NCI-H2107 treated with DMSO at 0.1 percent for 48 hours (cell line): ENCODE results near the gene YWHAH.
"Not testable (repeated sequence)": the region's sequence is repeated elsewhere in the genome, so short reads cannot be mapped to it uniquely, and the experiment has no call there.

Source experiments
- DNase-seq: peaks from one replicate; lab custom pipeline; 2025; ENCODE audit not compliant: unreplicated experiment; lab: John Stamatoyannopoulos, UW

Gene YWHAH

DNA sequence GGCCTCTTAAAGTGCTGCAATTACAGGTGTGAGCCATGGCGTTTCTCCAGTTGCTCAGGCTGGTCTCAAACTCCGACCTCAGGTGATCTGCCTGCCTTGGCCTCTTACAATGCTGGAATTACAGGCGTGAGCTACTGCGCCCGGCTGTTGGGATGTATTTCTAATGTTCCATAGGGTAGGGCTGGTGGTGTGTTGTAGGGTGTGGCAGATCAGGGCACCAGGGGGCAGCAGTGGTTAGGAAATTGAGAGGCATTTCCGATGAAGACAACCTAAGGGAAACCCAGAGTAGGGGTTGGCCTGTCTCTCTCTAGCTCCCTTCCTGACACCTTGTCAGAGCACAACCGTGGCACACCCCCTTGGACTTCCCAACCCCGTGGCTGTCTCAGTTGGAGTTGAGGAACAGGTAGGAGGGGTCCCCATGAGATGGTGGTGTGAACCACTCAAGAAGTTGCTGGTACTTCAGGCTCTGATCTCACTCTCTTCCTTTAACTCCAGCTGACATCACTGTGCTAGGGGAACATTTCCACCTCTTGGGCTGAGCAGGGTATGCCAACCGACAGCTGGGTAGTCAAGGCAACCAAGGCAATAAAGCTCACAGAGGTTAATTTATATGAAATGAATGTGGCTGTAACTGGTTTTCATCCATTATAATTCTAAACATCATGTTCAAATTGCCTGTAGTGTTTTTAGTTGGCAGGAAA is 33.0 kb downstream of the YWHAH start:
- DNase-seq = peak; percentile 49

DNA sequence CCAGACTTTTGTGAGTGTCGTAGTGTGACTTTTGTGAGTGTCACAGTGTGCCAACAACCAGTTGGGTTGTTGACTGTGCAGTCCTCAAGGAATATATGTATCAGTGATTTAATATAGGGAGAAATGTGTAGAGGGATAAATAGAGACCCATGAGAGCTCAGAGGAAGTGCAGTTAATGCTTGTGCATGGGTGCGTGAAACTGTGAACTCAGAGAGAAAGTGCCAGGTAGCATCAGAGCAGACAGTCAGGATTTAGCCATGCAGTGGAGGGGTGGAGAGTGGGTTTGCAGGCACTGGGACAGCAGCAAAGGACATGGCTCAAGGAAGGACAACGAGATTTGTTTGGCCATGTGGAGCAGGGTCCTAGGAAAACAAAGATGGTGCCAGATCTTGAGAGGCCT is 33.6 kb downstream of the YWHAH start:
- DNase-seq = no peak

DNA sequence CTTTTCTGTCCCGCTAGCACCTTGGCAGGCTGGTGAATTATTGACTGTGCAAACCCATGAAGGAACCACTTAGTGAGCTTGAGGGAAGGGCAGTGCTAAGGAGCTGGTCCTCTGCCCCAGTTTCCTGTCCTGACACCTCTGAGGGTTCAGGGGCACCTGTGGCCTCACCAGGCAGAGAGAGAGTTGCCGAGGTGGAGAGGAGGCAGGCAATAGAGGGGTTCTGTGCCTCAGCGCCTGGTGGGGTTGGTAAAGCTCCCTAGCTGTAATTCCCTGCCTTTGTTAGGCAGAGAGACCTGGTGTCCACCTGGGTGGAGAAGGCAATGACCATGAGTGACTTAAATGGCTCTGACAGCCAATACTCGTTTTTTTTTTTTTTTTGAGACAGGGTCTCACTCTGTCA is 36.3 kb downstream of the YWHAH start:
- no peak for DNase-seq

DNA sequence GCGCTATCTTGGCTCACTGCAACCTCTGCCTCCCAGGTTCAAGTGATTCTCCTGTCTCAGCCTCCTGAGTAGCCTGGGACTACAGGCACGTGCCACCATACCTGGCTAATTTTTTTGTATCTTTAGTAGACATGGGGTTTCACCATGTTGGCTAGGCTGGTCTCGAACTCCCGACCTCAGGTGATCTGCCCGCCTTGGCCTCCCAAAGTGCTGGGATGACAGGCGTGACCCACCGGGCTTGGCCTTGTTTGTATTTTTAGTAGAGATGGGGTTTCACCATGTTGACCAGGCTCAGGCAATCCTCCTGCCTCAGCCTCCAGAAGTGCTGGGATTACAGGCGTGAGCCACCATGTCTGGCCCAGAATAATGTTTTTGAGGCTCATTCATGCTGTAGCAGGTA is 37.6 kb downstream of the YWHAH start:
- not testable (repeated sequence) for DNase-seq

DNA sequence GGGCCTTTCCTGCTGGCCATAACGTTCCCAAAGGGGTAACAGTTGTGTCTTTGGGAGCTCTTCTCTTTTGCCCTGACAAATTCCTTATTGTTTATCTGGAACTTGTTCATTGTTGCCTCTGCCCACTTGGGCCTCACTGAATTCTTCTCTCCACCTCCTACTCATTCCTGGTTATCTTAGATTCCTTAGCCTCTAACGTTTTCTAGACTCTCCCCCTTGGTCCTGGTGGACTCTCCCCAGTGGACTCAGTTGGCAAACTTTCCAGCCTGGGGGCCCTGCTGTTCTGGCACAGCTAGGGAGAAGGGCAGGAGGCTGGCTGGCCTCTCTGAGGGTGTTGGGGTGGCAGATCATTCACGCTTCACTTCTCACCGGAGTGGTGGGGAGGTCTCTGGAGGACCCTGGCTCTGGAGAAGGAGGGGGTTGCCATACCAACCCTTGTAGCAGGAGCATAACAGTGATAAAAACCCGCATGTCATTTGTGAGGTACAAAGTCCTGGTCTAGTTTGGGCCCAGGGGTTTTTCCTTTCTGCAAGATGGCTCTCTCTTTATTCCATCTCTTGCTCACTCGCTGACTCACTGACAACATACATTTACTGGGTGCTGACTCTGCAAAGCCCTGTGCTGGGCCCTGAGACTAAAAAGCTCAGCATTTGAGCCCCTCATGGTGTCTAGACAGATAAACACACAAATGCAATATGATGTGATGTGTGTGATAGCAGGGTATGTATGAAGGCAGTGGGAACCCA is 39.7 kb downstream of the YWHAH start:
- no peak for DNase-seq

DNA sequence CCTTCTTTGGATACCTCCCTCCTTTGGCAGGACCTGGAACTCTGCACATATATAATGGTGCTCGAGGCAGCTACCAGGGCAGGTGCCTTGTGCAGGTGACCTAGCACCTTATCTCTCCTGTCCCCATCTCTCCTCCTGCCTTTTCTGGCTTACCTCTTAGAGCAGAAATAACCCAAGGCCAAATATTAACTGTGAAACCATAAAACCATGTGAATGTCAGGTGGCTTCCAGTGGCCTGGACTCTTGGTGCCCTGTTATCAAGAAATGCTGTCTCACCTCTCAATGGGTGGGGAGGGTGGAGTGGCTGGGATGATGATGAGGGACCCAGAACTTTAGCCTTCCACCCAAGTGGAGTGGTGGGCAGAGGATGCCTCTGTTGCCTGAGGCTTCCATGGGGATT is 42.9 kb downstream of the YWHAH start:
- DNase-seq = no peak

DNA sequence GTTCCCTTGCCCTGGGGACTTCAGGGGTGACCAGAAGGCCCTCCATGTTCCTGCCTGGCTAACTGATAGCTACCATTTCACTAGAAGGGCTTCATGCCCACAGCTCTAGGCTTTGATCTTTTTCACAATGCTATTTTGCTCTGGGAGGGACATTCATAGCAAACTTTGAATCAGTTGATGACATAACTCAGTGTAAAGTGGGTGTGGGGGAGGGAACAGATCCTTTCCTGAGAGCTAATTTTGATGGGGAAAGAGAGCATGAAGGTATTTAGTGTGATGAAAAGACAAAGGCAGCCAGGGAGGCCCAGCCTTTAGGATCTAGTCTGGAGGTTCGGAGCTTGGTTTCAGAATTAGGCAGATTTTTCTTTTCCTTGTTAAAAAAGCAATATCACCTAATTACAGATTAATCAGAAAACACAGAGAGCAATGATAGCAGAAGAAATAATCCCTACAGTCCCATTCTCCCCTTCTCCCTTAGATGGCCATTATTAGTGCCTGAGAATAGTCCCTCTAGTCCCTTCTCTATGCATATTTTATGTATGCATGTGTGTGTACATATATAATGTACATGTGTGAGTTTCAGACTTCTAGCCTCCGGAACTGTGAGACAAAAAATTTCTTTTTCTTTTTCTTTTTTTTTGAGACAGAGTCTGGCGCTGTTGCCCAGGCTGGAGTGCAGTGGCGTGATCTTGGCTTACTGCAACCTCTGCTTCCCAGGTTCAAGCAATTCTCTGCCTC is 46.9 kb downstream of the YWHAH start:
- DNase-seq = no peak

DNA sequence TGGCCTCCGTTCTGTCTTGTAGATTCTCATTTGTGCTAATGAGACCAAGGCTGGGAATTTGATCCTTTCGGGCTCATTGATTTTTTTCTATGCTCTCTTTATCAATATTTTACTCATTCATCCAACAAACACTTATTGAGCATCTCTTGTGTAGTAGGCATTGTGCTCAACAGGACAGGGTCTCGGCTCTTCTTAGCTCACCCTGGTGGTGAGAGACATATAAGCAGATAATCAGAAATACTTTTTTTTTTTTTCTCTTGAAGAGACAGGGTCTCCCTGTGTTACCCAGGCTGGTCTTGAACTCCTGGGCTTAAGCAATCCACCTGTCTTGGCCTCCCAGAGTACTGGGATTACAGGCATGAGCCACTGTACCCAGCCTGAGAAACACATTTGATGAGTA is 50.7 kb downstream of the YWHAH start:
- no peak for DNase-seq

DNA sequence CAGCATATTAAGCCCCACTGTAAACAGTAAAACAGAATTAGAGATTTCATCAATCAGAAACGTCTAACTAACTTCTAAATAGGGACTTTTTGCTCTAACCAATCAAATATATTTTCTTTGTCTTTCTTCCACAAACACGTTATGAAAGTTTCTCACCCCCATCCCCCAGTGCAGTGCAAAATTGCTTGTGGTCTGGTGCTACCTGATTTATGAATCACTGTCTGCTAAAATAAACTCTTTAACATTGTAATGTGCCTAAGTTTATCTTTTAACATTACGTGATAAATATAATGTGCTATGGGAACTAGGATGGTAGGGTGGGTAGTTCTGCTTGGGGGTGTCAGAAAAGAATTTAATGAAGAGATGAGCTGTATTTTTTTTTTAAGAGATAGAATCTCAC is 51.5 kb downstream of the YWHAH start:
- DNase-seq = no peak

DNA sequence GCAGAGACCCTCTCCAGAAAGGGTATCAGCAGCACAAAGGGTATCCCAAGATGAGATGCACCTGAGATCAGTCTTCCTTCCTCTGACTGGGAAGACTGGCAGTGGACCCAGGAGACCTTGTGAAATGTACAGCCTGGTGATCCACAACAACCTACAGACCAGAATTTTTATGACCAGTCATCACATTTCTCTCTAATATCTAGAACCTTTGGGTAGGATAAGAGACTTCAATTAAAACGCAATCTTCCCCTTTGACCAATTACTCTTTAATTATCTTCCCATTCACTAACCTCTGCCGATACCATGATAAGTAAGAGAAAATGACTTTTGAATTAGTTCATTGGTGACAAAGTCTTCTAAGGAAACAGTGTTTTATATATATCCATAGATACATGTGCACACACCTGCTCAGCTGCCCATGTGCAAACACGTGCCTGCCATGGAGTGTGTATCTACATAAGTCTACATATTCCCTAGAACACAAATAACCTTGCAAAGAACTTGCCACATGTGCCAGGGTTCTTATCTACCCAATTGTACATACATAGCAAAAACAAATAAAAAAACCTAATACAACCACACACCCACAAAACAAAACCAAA is 54.5 kb downstream of the YWHAH start:
- no peak for DNase-seq

DNA sequence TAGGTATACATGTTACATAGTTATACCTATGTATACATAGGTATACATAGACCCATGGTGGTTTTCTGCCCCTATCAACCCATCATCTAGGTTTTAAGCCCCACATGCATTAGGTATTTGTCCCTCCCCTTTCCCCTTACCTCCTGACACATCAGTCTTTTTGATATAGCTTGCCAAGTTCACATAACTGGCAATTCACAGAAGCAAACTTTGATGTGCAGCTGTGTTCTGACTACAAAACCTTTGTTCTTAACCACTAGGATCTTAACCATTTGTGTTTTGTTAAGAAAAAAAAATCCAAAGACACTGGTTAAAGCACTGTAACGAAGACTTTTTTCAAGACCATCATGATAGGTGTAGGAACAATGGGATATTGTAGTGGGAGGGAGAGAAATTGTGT is 55.8 kb downstream of the YWHAH start:
- no peak for DNase-seq

DNA sequence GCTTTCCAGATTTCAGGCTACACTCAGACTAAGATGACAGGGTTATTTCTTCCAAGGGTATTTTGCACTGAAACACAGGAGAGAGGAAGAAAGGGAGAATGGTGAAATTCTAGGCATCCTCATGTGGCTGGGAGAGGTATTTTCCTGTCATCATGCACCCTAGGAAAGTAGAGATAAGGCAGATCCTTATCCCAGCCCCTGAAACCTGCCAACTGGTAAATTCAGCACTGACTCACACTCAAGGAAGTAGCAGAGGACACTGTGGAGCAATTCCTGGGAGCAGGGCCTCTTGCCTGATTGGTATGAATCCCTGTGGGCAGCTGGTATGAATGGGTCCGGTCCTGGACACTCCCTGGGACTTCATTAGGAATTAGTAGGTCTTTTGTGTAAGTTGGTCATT is 61.1 kb downstream of the YWHAH start:
- no peak for DNase-seq
